B cell (primary cell): Measurements from ENCODE around the gene RIMBP2. TPM values are rescaled to one million over a fixed set of nuclear protein-coding genes. Genes with fewer than 3 reads are reported as not detected.
A peak's percentile ranks its signal among the peaks of the same experiment; 100 is the strongest.

ENCODE experiments used
- ATAC-seq: fragments of 200-7000 bp; cut with Tn5 transposase; one replicate; pipeline ENCODE4 v1.10.0; 2021; ENCODE audit warnings: low read depth, mild to moderate bottlenecking, moderate number of reproducible peaks, moderate library complexity
- CTCF ChIA-PET: fragments of 350-600 bp; sonication (Branson Sonifier 250); formaldehyde crosslinking; loops from one replicate; lab custom pipeline; 2021; ENCODE audit warnings: antibody characterized with exemption, inconsistent platforms; lab: Charles Lee
- POLR2A ChIA-PET: fragments of 350-600 bp; sonication (Branson Sonifier 250); formaldehyde crosslinking; loops from one replicate; lab custom pipeline; 2021; ENCODE audit warnings: antibody characterized with exemption; lab: Charles Lee
- DNase-seq: peaks from one replicate; pipeline ENCODE4 v3.0.0; 2013
- H2AFZ ChIP-seq: 2 replicates; pipeline ENCODE4 v1.6.1; 2012; ENCODE audit warnings: mild to moderate bottlenecking, low read depth, low read length; ENCODE audit not compliant: insufficient read depth, poor library complexity, severe bottlenecking
- H3K27ac ChIP-seq, 2 donors: 1 replicate in 1 of 2; 2 replicates in 1 of 2; pipeline ENCODE4 v1.5.1; 2012 to 2013; ENCODE audit warnings: low read length in 2 of 2, mild to moderate bottlenecking in 2 of 2, moderate library complexity in 1 of 2
- H3K27me3 ChIP-seq, 4 experiments: fragments of 200-600 bp in 1 of 4; sonication (generic) in 1 of 4; replicated peaks in 1 of 4; 1 replicate in 2 of 4; 2 replicates in 2 of 4; pipeline versions ENCODE4 v1.6.1 to v1.7.0; 2013 to 2016; ENCODE audit warnings: low read length in 3 of 4, mild to moderate bottlenecking in 2 of 4, mixed read lengths in 1 of 4, moderate library complexity in 1 of 4; ENCODE audit not compliant: insufficient read depth in 4 of 4, control insufficient read depth in 3 of 4; ENCODE audit errors: control extremely low read depth in 1 of 4
- H3K36me3 ChIP-seq, 2 experiments: replicated peaks in 1 of 2; 1 replicate in 1 of 2; 2 replicates in 1 of 2; pipeline versions ENCODE4 v1.6.1 to v1.7.1; 2013; ENCODE audit warnings: low read length in 1 of 2; ENCODE audit not compliant: insufficient read depth in 2 of 2, control insufficient read depth in 1 of 2; ENCODE audit errors: control extremely low read depth in 1 of 2, extremely low read depth in 1 of 2
- H3K4me1 ChIP-seq, 2 donors: fragments of 200-600 bp in 1 of 2; sonication (generic) in 1 of 2; 1 replicate in 1 of 2; 2 replicates in 1 of 2; pipeline versions ENCODE4 v1.5.1 to v1.6.1; 2013 to 2017; ENCODE audit warnings: low read length in 2 of 2; ENCODE audit not compliant: control insufficient read depth in 2 of 2, insufficient read depth in 2 of 2
- H3K4me2 ChIP-seq: replicated peaks from 2 replicates; pipeline ENCODE3; 2012; ENCODE audit warnings: mild to moderate bottlenecking, low read depth, low read length; ENCODE audit not compliant: poor library complexity, severe bottlenecking
- H3K4me3 ChIP-seq, 5 experiments: fragments of 200-600 bp in 1 of 5; sonication (generic) in 1 of 5; 1 replicate in 3 of 5; 2 replicates in 2 of 5; pipeline versions ENCODE4 v1.5.1 to v1.7.0; 2011 to 2016; ENCODE audit warnings: low read length in 4 of 5, mild to moderate bottlenecking in 4 of 5, low read depth in 2 of 5, control low read depth in 1 of 5, moderate library complexity in 1 of 5; ENCODE audit not compliant: insufficient read depth in 1 of 5; ENCODE audit errors: control extremely low read depth in 1 of 5, extremely low read depth in 1 of 5
- H3K79me2 ChIP-seq: fragments of 200-600 bp; sonication (generic); one replicate; pipeline ENCODE4 v1.6.0; 2016; ENCODE audit warnings: low read length; ENCODE audit not compliant: control insufficient read depth, insufficient read depth
- H3K9ac ChIP-seq: fragments of 200-600 bp; sonication (generic); 2 replicates; pipeline ENCODE4 v1.6.1; 2017; ENCODE audit warnings: mild to moderate bottlenecking, low read length, moderate library complexity
- H3K9me3 ChIP-seq, 3 donors: one replicate each; pipeline versions ENCODE4 v1.6.1 to v1.7.1; 2013; ENCODE audit warnings: low read length in 2 of 3; ENCODE audit not compliant: control insufficient read depth in 2 of 3, insufficient read depth in 1 of 3; ENCODE audit errors: control extremely low read depth in 1 of 3
- H4K20me1 ChIP-seq: 2 replicates; pipeline ENCODE4 v1.6.0; 2012; ENCODE audit warnings: mild to moderate bottlenecking, low read length; ENCODE audit not compliant: insufficient read depth, control insufficient read depth, poor library complexity, severe bottlenecking
- H3K27ac Mint-ChIP-seq: one replicate; pipeline ENCODE4 v1.8.0; 2021; ENCODE audit warnings: mixed read lengths
- H3K27me3 Mint-ChIP-seq: one replicate; pipeline ENCODE4 v1.8.0; 2021; ENCODE audit warnings: mixed read lengths
- H3K4me1 Mint-ChIP-seq: one replicate; pipeline ENCODE4 v1.8.0; 2021; ENCODE audit warnings: mixed read lengths
- H3K4me3 Mint-ChIP-seq: one replicate; pipeline ENCODE4 v1.8.0; 2021; ENCODE audit warnings: mixed read lengths
- H3K9me3 Mint-ChIP-seq: one replicate; pipeline ENCODE4 v1.8.0; 2022; ENCODE audit warnings: mixed read lengths; ENCODE audit not compliant: insufficient read depth
- EZH2 ChIP-seq: IDR thresholded peaks from 2 replicates; pipeline ENCODE4 v1.6.1; 2012; ENCODE audit warnings: borderline replicate concordance, low read depth, mild to moderate bottlenecking, moderate library complexity, low read length; ENCODE audit not compliant: insufficient read depth, poor library complexity, severe bottlenecking
- WGBS: methylation state at CpG from one replicate; pipeline ENCODE4 v1.1.5; 2013; ENCODE audit warnings: missing lambda C conversion rate; ENCODE audit not compliant: insufficient coverage; 5-methylcytosine and 5-hydroxymethylcytosine counted together
- intact Hi-C: fragments of 100-400 bp; cut with micrococcal nuclease; formaldehyde crosslinking; loops from one replicate; pipeline ENCODE4 v1.10.0; 2022
- polyA plus RNA-seq: library from polyadenylated mRNA; depleted of rRNA; stranded (reverse); fragments of >200 nt; gene quantifications from 2 replicates; pipeline ENCODE4 v1.2.3, GENCODE V29; 2012
- total RNA-seq, 2 donors: library from RNA; stranded (reverse); fragments of 120-200 nt in 1 of 2; gene quantifications; 1 replicate in 1 of 2; 2 replicates in 1 of 2; pipeline versions ENCODE4 v1.2.3 to v1.2.4, GENCODE V29; 2013 to 2022
- TF ChIP-seq, protein P1 (sequence below): fragments of 200-600 bp; IDR thresholded peaks from one replicate; pipeline ENCODE4 v1.8.0; 2022; ENCODE audit warnings: antibody characterized with exemption, mild to moderate bottlenecking

Gene RIMBP2
- total and polyA plus RNA-seq, 2 donors (not counting 1 experiment from before 2014, with no cell fraction given), result not detected

DNA sequence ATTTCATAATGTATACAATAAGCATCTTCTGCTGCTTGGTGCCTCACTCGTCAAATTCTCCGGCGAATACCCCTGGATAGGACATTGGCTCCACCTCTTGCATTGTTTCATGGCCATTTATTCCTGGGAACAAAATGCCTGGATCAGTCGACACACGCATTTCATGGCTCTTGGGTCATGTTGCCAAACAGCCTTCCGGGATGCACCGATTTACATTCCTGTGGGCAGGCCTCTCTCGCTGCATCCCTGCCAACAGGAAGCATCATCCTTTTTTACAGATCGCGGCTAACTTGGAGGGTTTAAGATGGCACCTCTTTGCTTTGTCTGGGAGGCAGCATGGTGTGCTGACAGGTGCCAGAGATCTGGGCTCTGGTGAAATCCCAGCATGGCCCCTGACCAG, 32.7 kb upstream of the RIMBP2 start:
- TF ChIP-seq EZH2, result no peak
- TF ChIP-seq, protein P1, sequence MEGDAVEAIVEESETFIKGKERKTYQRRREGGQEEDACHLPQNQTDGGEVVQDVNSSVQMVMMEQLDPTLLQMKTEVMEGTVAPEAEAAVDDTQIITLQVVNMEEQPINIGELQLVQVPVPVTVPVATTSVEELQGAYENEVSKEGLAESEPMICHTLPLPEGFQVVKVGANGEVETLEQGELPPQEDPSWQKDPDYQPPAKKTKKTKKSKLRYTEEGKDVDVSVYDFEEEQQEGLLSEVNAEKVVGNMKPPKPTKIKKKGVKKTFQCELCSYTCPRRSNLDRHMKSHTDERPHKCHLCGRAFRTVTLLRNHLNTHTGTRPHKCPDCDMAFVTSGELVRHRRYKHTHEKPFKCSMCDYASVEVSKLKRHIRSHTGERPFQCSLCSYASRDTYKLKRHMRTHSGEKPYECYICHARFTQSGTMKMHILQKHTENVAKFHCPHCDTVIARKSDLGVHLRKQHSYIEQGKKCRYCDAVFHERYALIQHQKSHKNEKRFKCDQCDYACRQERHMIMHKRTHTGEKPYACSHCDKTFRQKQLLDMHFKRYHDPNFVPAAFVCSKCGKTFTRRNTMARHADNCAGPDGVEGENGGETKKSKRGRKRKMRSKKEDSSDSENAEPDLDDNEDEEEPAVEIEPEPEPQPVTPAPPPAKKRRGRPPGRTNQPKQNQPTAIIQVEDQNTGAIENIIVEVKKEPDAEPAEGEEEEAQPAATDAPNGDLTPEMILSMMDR, result no peak
- no peak overlapping the region for H3K4me3 Mint-ChIP-seq
- H3K4me1 ChIP-seq, result peaks cover 0 to 10% of the 10 kb centered on the region in 2 donors
- intact Hi-C loops, result no loop called here
- H3K27me3 ChIP-seq, result peaks cover 0 to 5% (median 2%) of the 10 kb centered on the region in 4 experiments
- peaks cover 11% of the 10 kb centered on the region for H3K27me3 Mint-ChIP-seq
- H2AFZ ChIP-seq, result no peak overlapping the region
- H3K27ac ChIP-seq, result no peak overlapping the region
- ChIA-PET POLR2A (no interaction called here), CTCF (interaction anchor here (0.8 to 1.5 kb wide), 3 partner anchors 10 to 700 kb away, joined by 3 to 8 read pairs (median 4); no protein-coding TSS in a partner anchor)
- H4K20me1 ChIP-seq, result no peaks in the 10 kb centered on the region
- H3K4me2 ChIP-seq, result no peak overlapping the region
- no peak overlapping the region for H3K4me3 ChIP-seq
- H3K27ac Mint-ChIP-seq, result no peak overlapping the region
- no peak overlapping the region for H3K9ac ChIP-seq
- no peaks in the 10 kb centered on the region for H3K9me3 Mint-ChIP-seq
- WGBS, result 67% methylated on average over 10 of the region's 10 CpGs
- DNase-seq, result no peak
- ATAC-seq, result no peak
- H3K36me3 ChIP-seq, result no peaks in the 10 kb centered on the region
- no peaks in the 10 kb centered on the region for H3K79me2 ChIP-seq
- H3K4me1 Mint-ChIP-seq, result peaks cover 16% of the 10 kb centered on the region
- H3K9me3 ChIP-seq, result peaks cover 0 to 17% (median 0%) of the 10 kb centered on the region in 3 donors

DNA sequence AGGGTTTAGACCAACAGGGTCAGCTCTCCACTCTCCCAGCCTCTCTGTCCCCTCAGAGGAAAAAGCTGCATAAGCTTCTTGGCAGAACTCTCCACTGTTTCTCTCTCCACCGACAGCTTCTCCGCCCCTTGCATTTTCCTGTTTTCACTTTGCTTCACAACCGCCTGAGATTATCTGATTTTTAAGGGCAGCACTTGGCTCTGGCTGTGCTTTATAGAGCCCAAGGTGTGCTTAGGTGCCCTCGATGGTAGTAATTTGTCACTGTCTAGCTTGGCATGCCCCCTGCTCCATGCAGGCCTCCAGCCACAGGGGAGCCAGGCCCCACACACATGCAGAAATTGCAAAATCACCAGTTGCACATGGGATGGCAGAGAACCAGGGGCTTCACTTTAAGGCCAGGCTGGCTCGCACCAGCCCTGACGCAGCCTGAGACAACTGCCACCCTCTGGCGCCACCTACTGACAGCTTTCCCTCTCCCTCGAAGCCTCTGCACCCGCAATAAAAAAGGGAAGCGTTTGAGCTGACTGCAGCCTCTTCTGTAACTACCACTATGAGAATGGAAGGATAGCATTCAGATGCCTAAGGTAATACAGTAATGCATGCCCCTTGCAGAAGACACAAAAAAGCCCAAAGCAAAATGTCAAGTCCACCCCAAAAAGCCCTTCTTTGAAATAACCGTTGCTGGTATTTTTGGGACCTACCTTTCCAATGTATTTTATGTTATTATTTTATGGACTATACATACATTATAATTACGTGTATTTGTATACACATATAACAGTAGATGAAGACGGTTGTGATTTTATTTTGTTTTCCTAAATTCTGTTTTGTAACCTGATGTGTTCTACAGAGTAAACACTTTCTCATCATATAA, 32.0 kb upstream of the RIMBP2 start:
- Mint-ChIP-seq H3K4me3 (no peak overlapping the region), H3K4me1 (peaks cover 14% of the 10 kb centered on the region), H3K27ac (no peak overlapping the region), H3K27me3 (peaks cover 11% of the 10 kb centered on the region), H3K9me3 (no peaks in the 10 kb centered on the region)
- intact Hi-C loops, result no loop called here
- WGBS, result 10% methylated on average over 10 of the region's 13 CpGs
- H3K4me3 ChIP-seq, result no peak overlapping the region
- H3K9ac ChIP-seq, result no peak overlapping the region
- H3K36me3 ChIP-seq, result no peaks in the 10 kb centered on the region
- peaks cover 0 to 11% (median 0%) of the 10 kb centered on the region in 3 donors for H3K9me3 ChIP-seq
- H3K79me2 ChIP-seq, result no peaks in the 10 kb centered on the region
- ChIA-PET POLR2A (no interaction called here), CTCF (interaction anchor here (0.8 to 1.8 kb wide), 5 partner anchors 9 to 699 kb away, joined by 3 to 8 read pairs (median 4); no protein-coding TSS in a partner anchor)
- H3K4me2 ChIP-seq, result no peak overlapping the region
- peak; percentile 39 for ATAC-seq
- DNase-seq, result peak; percentile 64
- no peaks in the 10 kb centered on the region for H4K20me1 ChIP-seq
- no peak for TF ChIP-seq EZH2
- TF ChIP-seq, protein P1, result peak; percentile 71
- H3K27me3 ChIP-seq, result peaks cover 0 to 5% (median 2%) of the 10 kb centered on the region in 4 experiments
- peaks cover 0 to 10% of the 10 kb centered on the region in 2 donors for H3K4me1 ChIP-seq
- H3K27ac ChIP-seq, result no peak overlapping the region
- peak overlapping the region; percentile 25 for H2AFZ ChIP-seq
